ENCODE results near the gene KCNQ1.

- TF ChIP-seq, protein P1, sequence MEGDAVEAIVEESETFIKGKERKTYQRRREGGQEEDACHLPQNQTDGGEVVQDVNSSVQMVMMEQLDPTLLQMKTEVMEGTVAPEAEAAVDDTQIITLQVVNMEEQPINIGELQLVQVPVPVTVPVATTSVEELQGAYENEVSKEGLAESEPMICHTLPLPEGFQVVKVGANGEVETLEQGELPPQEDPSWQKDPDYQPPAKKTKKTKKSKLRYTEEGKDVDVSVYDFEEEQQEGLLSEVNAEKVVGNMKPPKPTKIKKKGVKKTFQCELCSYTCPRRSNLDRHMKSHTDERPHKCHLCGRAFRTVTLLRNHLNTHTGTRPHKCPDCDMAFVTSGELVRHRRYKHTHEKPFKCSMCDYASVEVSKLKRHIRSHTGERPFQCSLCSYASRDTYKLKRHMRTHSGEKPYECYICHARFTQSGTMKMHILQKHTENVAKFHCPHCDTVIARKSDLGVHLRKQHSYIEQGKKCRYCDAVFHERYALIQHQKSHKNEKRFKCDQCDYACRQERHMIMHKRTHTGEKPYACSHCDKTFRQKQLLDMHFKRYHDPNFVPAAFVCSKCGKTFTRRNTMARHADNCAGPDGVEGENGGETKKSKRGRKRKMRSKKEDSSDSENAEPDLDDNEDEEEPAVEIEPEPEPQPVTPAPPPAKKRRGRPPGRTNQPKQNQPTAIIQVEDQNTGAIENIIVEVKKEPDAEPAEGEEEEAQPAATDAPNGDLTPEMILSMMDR (conservative IDR thresholded peaks at IDR 0.05), result no peak
- no peak for TF ChIP-seq EZH2 (IDR thresholded peaks at IDR 0.05; ENCODE audit: low read depth)
Measured at GRCh38 chr11:2675540-2675939, 230.7 kb downstream of the KCNQ1 start.
